ENCODE data around the gene SPTBN1.
"Not testable (repeated sequence)": the region's sequence is repeated elsewhere in the genome, so short reads cannot be mapped to it uniquely, and the experiment has no call there.

SPTBN1 gene

DNA sequence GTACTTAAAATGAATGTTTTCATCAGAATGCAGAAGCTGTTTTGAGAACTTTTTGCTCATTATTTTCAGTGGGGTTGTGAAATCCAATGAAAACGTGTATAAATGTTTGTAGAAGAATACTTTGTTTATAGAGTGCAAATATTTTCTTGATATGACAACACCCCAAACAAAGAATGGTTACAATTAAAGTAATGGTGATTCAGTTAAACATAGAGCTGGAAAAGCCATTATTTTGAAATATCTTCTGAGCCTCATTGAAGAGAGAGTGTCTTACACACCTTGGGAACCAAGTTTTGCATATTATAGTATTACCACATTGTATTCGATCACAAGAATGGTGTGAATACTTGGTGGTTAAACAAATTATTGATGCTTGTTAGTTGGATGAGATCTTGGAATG, 48.7 kb downstream of the SPTBN1 start:
- DNase-seq: no peak

DNA sequence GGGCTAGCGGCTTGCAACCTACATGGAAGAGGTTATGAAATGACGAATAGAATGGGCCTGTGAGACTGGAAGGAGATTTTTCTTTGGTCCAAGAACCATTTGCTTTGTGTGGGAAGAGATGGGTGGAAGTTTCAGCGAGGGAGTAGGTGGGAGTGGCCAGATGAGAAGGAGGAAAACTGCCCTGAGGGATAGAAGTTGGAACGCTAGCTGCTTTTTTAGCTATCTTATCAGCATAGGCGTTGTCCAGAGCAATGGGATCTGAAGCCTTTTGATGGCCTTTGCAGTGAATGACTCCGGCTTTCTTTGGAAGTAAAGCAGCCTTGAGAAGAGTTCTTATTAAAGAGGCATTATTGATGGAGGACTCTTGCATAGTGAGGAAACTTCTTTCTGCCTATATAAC, 52.4 kb downstream of the SPTBN1 start:
- DNase-seq: no peak

GRCh38 chr2:54509043-54509442, 52.9 kb downstream of the SPTBN1 start:
- not testable (repeated sequence) for DNase-seq

- no peak for DNase-seq
Observed at GRCh38 chr2:54510916-54511315, 54.8 kb downstream of the SPTBN1 start.

DNA sequence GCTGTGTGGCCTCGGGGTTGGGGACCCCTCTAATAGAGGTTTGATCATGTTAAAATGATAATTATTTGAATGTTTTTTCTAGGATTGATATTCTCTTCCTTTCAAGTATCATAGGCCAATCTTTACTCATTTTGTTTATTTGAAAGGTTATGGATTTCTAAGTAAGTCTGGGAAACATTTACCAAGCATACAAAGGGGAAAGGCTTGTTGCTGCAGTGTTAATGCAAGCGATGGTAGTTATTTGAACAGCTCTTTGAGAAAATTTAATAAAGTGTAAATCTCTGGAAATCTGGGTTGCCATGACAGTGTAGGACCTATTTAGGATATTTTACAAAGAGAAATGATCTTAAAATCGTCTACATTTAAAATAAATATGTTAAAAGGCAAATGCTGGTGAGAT, 56.1 kb downstream of the SPTBN1 start:
- no peak for DNase-seq

DNA sequence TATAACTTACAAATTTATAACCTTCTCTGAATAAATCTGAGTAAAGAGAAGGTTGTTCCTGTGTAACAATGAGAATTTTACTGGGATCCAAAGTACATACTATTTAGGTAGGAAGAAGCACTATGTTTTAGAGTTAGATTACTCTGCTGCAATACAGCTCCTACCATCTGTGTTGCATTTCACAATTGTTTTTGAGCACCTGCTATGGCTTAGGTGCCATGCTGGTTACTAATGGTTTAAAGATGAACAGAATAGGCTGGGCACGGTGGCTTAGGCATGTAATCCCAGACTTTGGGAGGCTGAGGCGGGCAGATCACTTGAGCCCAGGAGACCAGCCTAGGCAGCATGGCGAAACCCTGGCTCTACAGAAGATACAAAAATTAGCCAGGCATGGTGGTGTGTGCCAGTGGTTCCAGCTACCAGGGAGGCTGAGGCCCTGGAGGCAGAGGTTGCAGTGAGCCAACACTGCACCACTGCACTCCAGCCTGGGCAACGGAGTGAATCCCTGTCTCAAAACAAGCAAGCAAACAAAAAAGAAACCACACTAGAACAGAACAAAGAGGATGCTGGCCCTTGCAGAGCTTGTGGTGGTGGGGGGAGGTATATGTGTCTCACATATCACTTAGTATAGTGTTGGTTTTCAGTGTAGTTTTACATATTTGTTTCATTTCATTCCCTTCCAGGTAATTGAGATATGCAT, 56.7 kb downstream of the SPTBN1 start:
- no peak for DNase-seq

DNA sequence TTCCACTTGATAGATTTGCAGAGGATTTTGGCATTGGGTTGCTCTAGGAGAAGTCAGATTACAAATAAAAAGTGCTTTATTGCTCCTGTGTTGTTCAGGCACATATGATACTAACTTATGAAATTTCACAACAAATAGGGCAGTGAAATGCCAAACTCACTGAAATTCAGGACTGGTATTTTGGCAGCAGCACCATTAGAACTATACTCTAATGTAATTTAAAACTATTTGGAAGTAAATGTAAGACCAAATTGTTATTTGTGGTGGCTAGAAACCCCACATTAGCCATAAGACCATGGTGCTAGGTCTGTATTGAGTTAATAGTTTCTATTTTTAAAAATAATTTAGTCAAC, 57.2 kb downstream of the SPTBN1 start:
- no peak for DNase-seq

DNA sequence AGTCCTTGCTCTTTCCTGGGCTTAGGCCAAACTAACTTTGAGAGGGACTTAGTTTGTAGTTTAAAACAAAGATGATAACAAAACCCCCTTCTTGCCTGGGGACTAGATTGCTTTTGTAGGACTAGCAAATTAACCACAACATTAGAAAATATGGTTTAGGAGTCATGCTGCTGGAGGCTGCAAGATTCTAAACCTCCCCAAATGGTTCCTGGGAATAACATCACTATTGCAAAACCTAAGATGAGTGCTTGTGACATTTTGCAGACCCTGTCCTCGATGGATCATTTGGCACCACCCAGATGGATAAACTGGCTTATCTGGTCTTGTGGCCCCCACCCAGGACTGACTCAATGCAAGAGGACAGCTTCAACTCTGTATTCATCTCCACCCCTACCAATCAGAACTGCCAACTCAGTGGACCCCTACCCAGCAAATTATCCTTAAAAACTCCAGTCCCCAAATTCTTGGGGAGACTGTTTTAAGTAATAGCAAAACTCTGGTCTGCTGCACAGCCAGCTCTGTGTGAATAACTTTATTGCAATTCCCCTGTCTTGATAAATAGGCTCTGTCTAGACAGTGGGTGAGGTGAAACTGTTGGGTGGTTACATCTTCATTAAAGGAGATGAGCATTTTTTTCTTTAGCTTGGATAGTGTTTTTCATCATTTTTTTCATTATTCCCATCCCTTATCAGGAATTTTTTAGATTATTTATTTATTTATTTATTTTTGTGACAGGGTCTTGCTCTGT, 58.9 kb downstream of the SPTBN1 start:
- no peak for DNase-seq

DNA sequence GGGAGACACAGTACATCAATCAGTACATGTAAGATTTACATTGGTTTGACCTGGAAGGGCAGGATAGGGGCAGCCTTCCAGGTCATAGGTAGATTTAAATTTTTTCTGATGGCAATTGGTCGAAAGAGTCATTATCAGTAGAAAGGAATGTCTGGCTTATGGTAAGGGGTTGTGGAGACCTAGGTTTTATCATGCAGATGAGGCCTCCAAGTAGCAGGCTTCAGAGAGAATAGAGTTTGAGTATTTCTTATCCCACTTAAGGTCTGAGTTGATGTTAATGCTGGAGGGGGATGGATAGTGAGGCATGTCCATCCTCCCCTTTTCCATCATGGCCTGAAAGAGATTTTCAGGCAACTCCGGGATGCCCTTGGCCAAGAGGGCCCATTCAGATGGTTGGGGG, 60.7 kb downstream of the SPTBN1 start:
- DNase-seq: no peak

DNA sequence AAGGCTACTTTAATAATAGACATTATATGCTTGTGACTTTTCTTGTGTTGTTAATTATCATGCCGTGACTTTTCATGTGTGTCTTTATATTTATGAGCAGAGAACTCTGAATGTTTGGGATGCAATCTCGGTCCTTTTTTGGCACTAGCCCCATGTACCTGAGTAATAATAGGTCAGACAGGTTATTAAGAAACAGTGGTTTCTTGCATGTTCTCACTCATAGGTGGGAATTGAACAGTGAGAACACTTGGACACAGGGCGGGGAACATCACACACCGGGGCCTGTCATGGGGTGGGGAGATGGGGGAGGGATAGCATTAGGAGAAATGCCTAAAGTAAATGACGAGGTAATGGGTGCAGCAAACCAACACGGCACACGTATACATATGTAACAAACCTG, 61.9 kb downstream of the SPTBN1 start:
- DNase-seq: not testable (repeated sequence)

DNA sequence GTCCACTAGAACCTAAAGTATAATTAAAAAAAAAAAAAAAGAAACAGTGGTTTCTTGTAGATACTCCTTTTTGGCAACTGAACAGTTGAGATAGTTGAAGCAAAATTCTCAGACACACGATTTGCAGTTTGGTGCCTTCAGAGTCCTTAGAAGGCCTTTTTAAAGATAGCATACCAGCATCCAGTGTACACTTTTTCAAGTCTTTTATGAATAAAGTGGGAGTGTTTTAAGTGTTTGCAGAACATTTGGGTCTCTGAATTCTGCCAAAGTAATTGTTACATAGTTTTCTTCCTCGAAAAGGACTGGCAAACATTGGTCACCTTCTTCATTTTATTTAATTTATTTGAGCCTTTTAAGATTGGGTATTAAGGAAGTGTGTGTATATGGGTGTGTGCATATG, 62.3 kb downstream of the SPTBN1 start:
- no peak for DNase-seq

DNA sequence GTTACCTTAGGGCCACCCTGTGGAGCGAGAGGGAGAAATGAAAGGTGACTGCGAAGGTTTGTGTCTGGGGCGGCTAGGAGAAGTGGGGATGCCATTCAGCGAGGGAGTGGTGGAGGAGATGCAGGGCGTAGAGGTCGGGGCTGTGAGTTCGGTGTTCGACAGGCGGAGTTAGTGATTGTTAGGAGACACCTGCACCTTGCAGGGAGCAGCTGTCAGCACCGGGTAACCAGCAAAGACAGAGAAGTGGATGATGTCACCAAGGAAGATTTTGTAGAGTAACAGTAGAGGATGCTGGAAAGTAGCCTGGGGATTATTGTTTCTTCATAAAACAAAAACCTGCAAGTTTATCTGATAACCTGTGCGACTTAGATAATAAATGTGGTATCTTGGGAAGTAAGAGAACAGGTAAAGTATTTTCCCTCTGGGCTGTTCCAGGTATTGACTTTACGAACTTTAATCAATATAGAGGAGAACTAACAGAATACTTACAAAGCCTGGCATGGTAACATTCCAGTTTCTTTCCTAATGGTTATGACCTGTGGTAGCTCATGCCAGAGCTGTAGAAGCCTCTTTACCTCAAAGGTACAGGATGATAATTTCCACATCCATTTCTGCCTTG, 63.8 kb downstream of the SPTBN1 start:
- no peak for DNase-seq

- no peak for DNase-seq
Observed at GRCh38 chr2:54520687-54521086, 64.6 kb downstream of the SPTBN1 start.

GRCh38 chr2:54522624-54523281, 66.6 kb downstream of the SPTBN1 start:
- peak; percentile 53 for DNase-seq

GRCh38 chr2:54523324-54523959, 67.3 kb downstream of the SPTBN1 start:
- DNase-seq: no peak

- DNase-seq: peak; percentile 17
Observed at GRCh38 chr2:54524226-54524991, 68.3 kb downstream of the SPTBN1 start.

GRCh38 chr2:54525321-54525720, 69.2 kb downstream of the SPTBN1 start:
- DNase-seq: no peak

- no peak for DNase-seq
Observed at GRCh38 chr2:54526226-54526879, 70.2 kb downstream of the SPTBN1 start.

GRCh38 chr2:54528311-54528955, 72.3 kb downstream of the SPTBN1 start:
- DNase-seq: no peak

DNA sequence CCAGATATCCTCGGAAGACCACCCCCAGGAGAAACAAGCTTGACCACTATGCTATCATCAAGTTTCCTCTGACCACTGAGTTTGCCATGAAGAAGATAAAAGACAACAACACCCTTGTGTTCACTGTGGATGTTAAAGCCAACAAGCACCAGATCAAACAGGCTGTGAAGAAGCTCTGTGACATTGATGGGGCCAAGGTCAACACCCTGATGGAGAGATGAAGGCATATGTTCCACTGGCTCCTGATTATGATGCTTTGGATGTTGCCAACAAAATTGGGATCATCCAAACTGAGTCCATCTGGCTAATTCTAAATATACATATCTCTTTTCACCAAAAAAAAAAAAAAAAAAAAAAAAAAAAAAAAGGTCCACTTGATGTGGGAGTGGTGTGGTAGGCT, 73.4 kb downstream of the SPTBN1 start:
- not testable (repeated sequence) for DNase-seq

GRCh38 chr2:54529935-54530334, 73.8 kb downstream of the SPTBN1 start:
- no peak for DNase-seq
